Measurements from ENCODE around the gene ZDHHC1. TPM values are rescaled to one million over a fixed set of nuclear protein-coding genes. Genes with fewer than 3 reads are reported as not detected.
"Not testable (repeated sequence)": the region's sequence is repeated elsewhere in the genome, so short reads cannot be mapped to it uniquely, and the experiment has no call there.

The ZDHHC1 gene
- total RNA-seq, 3 donors from 2014 or later = 9.2 to 12.3 (median 10.0) TPM

GRCh38 chr16:67372664-67373063, 43.6 kb downstream of the ZDHHC1 start:
- intact Hi-C loops (cut with DNase I, micrococcal nuclease) = no loop called here
- ATAC-seq = no peak
- Histone ChIP-seq H3K4me1 (ENCODE audit: low read depth) (no peaks in the 10 kb centered on the region), H3K4me3 (no peak overlapping the region), H3K36me3 (ENCODE audit: low read depth) (no peaks in the 10 kb centered on the region), H3K9me3 (no peaks in the 10 kb centered on the region)
- TF ChIP-seq, protein P1, sequence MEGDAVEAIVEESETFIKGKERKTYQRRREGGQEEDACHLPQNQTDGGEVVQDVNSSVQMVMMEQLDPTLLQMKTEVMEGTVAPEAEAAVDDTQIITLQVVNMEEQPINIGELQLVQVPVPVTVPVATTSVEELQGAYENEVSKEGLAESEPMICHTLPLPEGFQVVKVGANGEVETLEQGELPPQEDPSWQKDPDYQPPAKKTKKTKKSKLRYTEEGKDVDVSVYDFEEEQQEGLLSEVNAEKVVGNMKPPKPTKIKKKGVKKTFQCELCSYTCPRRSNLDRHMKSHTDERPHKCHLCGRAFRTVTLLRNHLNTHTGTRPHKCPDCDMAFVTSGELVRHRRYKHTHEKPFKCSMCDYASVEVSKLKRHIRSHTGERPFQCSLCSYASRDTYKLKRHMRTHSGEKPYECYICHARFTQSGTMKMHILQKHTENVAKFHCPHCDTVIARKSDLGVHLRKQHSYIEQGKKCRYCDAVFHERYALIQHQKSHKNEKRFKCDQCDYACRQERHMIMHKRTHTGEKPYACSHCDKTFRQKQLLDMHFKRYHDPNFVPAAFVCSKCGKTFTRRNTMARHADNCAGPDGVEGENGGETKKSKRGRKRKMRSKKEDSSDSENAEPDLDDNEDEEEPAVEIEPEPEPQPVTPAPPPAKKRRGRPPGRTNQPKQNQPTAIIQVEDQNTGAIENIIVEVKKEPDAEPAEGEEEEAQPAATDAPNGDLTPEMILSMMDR (IDR thresholded peaks at IDR 0.05) = no peak
- DNase-seq = no peak

- ATAC-seq (peak; percentile 99), DNase-seq (peak in 1 of 3 donors; percentile 41)
- intact Hi-C loops (cut with DNase I, micrococcal nuclease) = no loop called here
- Histone ChIP-seq H3K4me1 (ENCODE audit: low read depth) (no peaks in the 10 kb centered on the region), H3K36me3 (ENCODE audit: low read depth) (no peaks in the 10 kb centered on the region), H3K4me3 (no peak overlapping the region), H3K9me3 (no peaks in the 10 kb centered on the region)
- TF ChIP-seq, protein P1 (IDR thresholded peaks at IDR 0.05) = no peak
These were observed 45.6 kb downstream of the ZDHHC1 start for GRCh38 chr16:67370661-67371060.

- TF ChIP-seq, protein P1 (IDR thresholded peaks at IDR 0.05) = no peak
- no peak overlapping the region for H3K4me3 ChIP-seq
- H3K36me3 ChIP-seq (ENCODE audit: low read depth) = no peaks in the 10 kb centered on the region
- intact Hi-C loops (cut with DNase I, micrococcal nuclease) = no loop called here
- H3K9me3 ChIP-seq = no peaks in the 10 kb centered on the region
- no peak for DNase-seq
- no peaks in the 10 kb centered on the region for H3K4me1 ChIP-seq (ENCODE audit: low read depth)
- peak; percentile 22 for ATAC-seq
These were observed 51.6 kb downstream of the ZDHHC1 start for GRCh38 chr16:67364600-67365235.

DNA sequence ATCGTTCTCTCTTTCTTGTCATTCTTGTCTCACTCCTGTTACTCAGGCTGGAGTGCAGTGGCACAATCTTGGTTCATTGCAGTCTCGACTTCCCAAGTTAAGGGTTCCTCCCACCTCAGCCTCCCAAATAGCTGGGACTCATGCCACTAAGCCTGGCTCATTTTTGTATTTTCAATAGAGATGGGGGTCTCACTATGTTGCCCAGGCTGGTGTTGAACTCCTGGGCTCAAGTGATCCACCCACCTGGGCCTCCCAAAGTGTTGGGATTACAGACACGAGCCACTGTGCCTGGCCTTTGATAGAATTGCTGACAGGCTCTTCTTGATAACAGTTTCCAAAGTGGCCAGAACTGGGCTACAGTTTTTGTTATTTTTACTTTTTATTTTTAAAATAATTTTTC, 55.2 kb downstream of the ZDHHC1 start:
- no peaks in the 10 kb centered on the region for H3K36me3 ChIP-seq (ENCODE audit: low read depth)
- DNase-seq (no peak), ATAC-seq (no peak)
- intact Hi-C loops (cut with DNase I, micrococcal nuclease) = no loop called here
- TF ChIP-seq, protein P1 (IDR thresholded peaks at IDR 0.05) = no peak
- no peaks in the 10 kb centered on the region for H3K4me1 ChIP-seq (ENCODE audit: low read depth)
- no peak overlapping the region for H3K4me3 ChIP-seq
- H3K9me3 ChIP-seq = no peaks in the 10 kb centered on the region

GRCh38 chr16:67359540-67360269, 56.6 kb downstream of the ZDHHC1 start:
- H3K4me1 ChIP-seq (ENCODE audit: low read depth); H3K4me3 ChIP-seq; H3K9me3 ChIP-seq; intact Hi-C loops (cut with DNase I, micrococcal nuclease); ATAC-seq; DNase-seq; H3K36me3 ChIP-seq (ENCODE audit: low read depth): not testable (repeated sequence)

- DNase-seq (no peak), ATAC-seq (no peak)
- Histone ChIP-seq H3K36me3 (ENCODE audit: low read depth) (no peaks in the 10 kb centered on the region), H3K9me3 (no peaks in the 10 kb centered on the region), H3K4me1 (ENCODE audit: low read depth) (no peaks in the 10 kb centered on the region), H3K4me3 (no peak overlapping the region)
- TF ChIP-seq, protein P1 (IDR thresholded peaks at IDR 0.05) = no peak
- intact Hi-C loops (cut with DNase I, micrococcal nuclease) = no loop called here
These were observed 58.7 kb downstream of the ZDHHC1 start for GRCh38 chr16:67357561-67357960.

Measured in mucosa of descending colon (tissue), 3 donors.